Measurements from ENCODE around the gene MACROH2A2.
A peak's percentile ranks its signal among the peaks of the same experiment; 100 is the strongest.
"Not testable (repeated sequence)": the region's sequence is repeated elsewhere in the genome, so short reads cannot be mapped to it uniquely, and the experiment has no call there.

MACROH2A2 gene

GRCh38 chr10:70145666-70146488 is 93.2 kb downstream of the MACROH2A2 start:
- peak; percentile 96 for FAIRE-seq
- TF ChIP-seq POLR2AphosphoS5 (IDR thresholded peaks at IDR 0.05; ENCODE audit: low read depth, low read length) (peak; percentile 17; the same call in 1 of the 2 replicates), SPI1 (IDR thresholded peaks at IDR 0.05; ENCODE audit: low read depth, low read length) (no peak), POU2F2 (IDR thresholded peaks at IDR 0.05; ENCODE audit: low read depth, low read length) (no peak), POLR2A (IDR thresholded peaks at IDR 0.05; ENCODE audit: low read depth, low read length) (no peak; the same call in 1 of the 2 replicates), PAX5 (IDR thresholded peaks at IDR 0.05; ENCODE audit: insufficient read depth, low read length, severe bottlenecking) (peak; percentile 54), TAF1 (IDR thresholded peaks at IDR 0.05; ENCODE audit: low read depth, low read length) (no peak)
- DNase-seq (ENCODE audit: insufficient read length, low spot score) = peak; percentile 73

DNA sequence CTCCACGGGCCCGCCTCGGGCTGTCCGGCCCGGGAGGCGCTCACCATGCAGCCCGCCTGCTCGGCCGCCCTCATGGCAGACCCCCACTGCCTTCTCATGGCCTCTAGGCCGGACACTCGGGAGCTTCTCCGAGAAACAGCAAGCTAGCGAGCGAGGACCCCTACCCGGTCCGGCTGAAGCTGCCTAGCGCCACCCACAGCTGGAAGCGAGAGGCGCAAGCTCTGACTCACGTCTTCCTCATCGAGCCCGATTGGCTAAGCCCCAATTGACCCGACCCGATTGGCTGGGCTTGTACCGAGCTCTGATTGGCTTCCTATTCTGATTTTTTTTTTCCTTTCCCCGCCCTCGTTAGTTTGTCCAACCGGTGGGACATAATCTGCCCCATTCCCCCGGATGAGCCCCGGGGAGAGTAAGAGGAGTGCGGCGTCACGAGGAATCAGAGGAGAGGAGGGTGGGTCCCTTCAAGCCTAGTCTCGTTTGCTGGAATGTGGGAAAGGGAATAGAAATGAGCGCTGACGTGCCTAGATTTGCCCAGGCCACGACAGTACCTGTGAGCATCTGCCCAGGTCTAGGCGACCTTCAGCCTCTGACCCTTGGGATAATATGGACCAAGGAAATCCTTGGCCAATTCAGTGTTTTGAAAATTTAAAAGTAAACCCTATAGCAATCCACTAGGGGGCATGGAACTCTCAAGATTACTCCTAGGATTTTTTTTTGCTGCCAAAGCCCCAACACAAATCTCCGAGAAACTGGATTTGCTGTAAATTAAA is 94.0 kb downstream of the MACROH2A2 start, which contains the start of gene TYSND1:
TSS of gene TYSND1 (minus strand) at position 212 of the 770 bp plus-strand sequence. CDS start at position 98, 114 bp downstream.
- FAIRE-seq (peak; percentile 95), DNase-seq (ENCODE audit: insufficient read length, low spot score) (peak; percentile 93)
- TF ChIP-seq POLR2A (IDR thresholded peaks at IDR 0.05; ENCODE audit: low read depth, low read length) (peak; percentile 88), TAF1 (IDR thresholded peaks at IDR 0.05; ENCODE audit: low read depth, low read length) (0 out of 2 replicates have a peak, but pooled peaks have one; percentile 43), PAX5 (IDR thresholded peaks at IDR 0.05; ENCODE audit: insufficient read depth, low read length, severe bottlenecking) (no peak), POU2F2 (IDR thresholded peaks at IDR 0.05; ENCODE audit: low read depth, low read length) (peak; percentile 51; the same call in 1 of the 2 replicates), POLR2AphosphoS5 (IDR thresholded peaks at IDR 0.05; ENCODE audit: low read depth, low read length) (peak; percentile 85), SPI1 (IDR thresholded peaks at IDR 0.05; ENCODE audit: low read depth, low read length) (0 out of 2 replicates have a peak, but pooled peaks have one; percentile 18)

DNA sequence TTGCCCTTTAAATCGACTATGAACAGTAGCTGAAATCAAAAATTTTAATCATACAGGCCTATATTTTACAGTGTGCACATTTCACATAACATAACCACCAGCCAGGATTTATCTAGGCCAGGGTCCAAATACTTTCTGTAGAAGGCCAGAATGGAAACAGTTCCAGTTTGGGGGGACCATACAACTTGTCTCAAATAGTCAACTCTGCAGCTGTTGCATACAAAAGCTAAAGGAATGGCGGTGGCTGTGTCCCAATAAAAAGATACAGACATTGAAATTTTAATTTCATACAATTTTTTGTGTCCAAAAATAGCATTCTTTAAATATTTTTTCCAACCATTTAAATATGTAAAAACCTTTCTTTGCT is 94.6 kb downstream of the MACROH2A2 start:
- DNase-seq (ENCODE audit: insufficient read length, low spot score) (no peak), FAIRE-seq (no peak)
- TF ChIP-seq SPI1 (IDR thresholded peaks at IDR 0.05; ENCODE audit: low read depth, low read length) (no peak), PAX5 (IDR thresholded peaks at IDR 0.05; ENCODE audit: insufficient read depth, low read length, severe bottlenecking) (no peak), POLR2A (IDR thresholded peaks at IDR 0.05; ENCODE audit: low read depth, low read length) (no peak), POLR2AphosphoS5 (IDR thresholded peaks at IDR 0.05; ENCODE audit: low read depth, low read length) (no peak), TAF1 (IDR thresholded peaks at IDR 0.05; ENCODE audit: low read depth, low read length) (no peak), POU2F2 (IDR thresholded peaks at IDR 0.05; ENCODE audit: low read depth, low read length) (no peak)

DNA sequence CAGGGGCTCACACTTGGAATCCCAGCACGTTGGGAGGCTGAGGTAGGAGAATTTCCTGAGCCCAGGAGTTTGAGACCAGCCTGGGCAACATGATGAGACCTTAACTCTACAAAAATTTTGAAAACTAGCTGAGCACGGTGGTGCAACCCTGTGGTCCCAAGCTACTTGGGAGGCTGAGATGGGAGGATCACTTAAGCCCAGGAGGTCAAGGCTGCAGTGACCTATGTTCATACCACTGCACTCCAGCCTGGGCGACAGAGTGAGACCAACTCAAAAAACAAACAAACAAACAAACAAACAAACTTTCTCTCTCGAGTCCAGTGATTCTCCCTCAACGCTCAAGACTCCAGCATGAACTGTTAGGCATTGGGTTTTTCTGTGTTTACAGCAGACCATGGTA is 95.9 kb downstream of the MACROH2A2 start:
- no peak for FAIRE-seq
- TF ChIP-seq PAX5 (IDR thresholded peaks at IDR 0.05; ENCODE audit: insufficient read depth, low read length, severe bottlenecking) (no peak), POLR2A (IDR thresholded peaks at IDR 0.05; ENCODE audit: low read depth, low read length) (no peak), POLR2AphosphoS5 (IDR thresholded peaks at IDR 0.05; ENCODE audit: low read depth, low read length) (no peak)
- no peak for DNase-seq (ENCODE audit: insufficient read length, low spot score)

- DNase-seq (ENCODE audit: insufficient read length, low spot score) (no peak), FAIRE-seq (no peak)
- TF ChIP-seq POLR2A (IDR thresholded peaks at IDR 0.05; ENCODE audit: low read depth, low read length) (no peak), POU2F2 (IDR thresholded peaks at IDR 0.05; ENCODE audit: low read depth, low read length) (no peak), PAX5 (IDR thresholded peaks at IDR 0.05; ENCODE audit: insufficient read depth, low read length, severe bottlenecking) (no peak), SPI1 (IDR thresholded peaks at IDR 0.05; ENCODE audit: low read depth, low read length) (no peak), POLR2AphosphoS5 (IDR thresholded peaks at IDR 0.05; ENCODE audit: low read depth, low read length) (no peak)
Observed at GRCh38 chr10:70155255-70155838, 102.7 kb downstream of the MACROH2A2 start.

GRCh38 chr10:70158113-70158512 is 105.5 kb downstream of the MACROH2A2 start:
- FAIRE-seq (no peak), DNase-seq (ENCODE audit: insufficient read length, low spot score) (no peak)
- no peak for TF ChIP-seq POLR2A (IDR thresholded peaks at IDR 0.05; ENCODE audit: low read depth, low read length)
- TF ChIP-seq POU2F2 (IDR thresholded peaks at IDR 0.05; ENCODE audit: low read depth, low read length) = no peak

GRCh38 chr10:70159366-70159765 is 106.7 kb downstream of the MACROH2A2 start:
- FAIRE-seq; DNase-seq (ENCODE audit: insufficient read length, low spot score): not testable (repeated sequence)

GRCh38 chr10:70160798-70161197 is 108.2 kb downstream of the MACROH2A2 start:
- DNase-seq (ENCODE audit: insufficient read length, low spot score) (no peak), FAIRE-seq (no peak)
- TF ChIP-seq TAF1 (IDR thresholded peaks at IDR 0.05; ENCODE audit: low read depth, low read length) = no peak
- TF ChIP-seq PAX5 (IDR thresholded peaks at IDR 0.05; ENCODE audit: insufficient read depth, low read length, severe bottlenecking) = no peak
- no peak for TF ChIP-seq POLR2A (IDR thresholded peaks at IDR 0.05; ENCODE audit: low read depth, low read length)
- TF ChIP-seq POU2F2 (IDR thresholded peaks at IDR 0.05; ENCODE audit: low read depth, low read length) = no peak
- no peak for TF ChIP-seq POLR2AphosphoS5 (IDR thresholded peaks at IDR 0.05; ENCODE audit: low read depth, low read length)
- no peak for TF ChIP-seq SPI1 (IDR thresholded peaks at IDR 0.05; ENCODE audit: low read depth, low read length)

All from GM12891 (cell line).